Mucosa of rectum (tissue), 2 donors: Measurements from ENCODE around the gene CCDC152.
"Not testable (repeated sequence)": the region's sequence is repeated elsewhere in the genome, so short reads cannot be mapped to it uniquely, and the experiment has no call there.

Experiments used
- H3K27ac ChIP-seq, 2 donors: one replicate each; pipeline ENCODE4 v1.7.0; 2013; ENCODE audit warnings: inconsistent platforms in 2 of 2, low read depth in 2 of 2, low read length in 2 of 2
- H3K27me3 ChIP-seq, 2 donors: one replicate each; pipeline ENCODE4 v1.7.0; 2013; ENCODE audit warnings: low read length in 2 of 2; ENCODE audit not compliant: control insufficient read depth in 2 of 2, insufficient read depth in 2 of 2
- H3K36me3 ChIP-seq, 2 donors: one replicate each; pipeline ENCODE4 v1.7.0; 2013; ENCODE audit warnings: low read length in 2 of 2; ENCODE audit not compliant: control insufficient read depth in 2 of 2, insufficient read depth in 2 of 2
- H3K4me1 ChIP-seq, 2 donors: one replicate each; pipeline ENCODE4 v1.7.0; 2013; ENCODE audit warnings: low read length in 2 of 2, mild to moderate bottlenecking in 1 of 2; ENCODE audit not compliant: control insufficient read depth in 2 of 2, insufficient read depth in 2 of 2
- H3K4me3 ChIP-seq, 2 donors: one replicate each; pipeline ENCODE4 v1.7.0; 2013; ENCODE audit warnings: low read length in 2 of 2
- H3K9ac ChIP-seq, 2 donors: one replicate each; pipeline ENCODE4 v1.7.0; 2013; ENCODE audit warnings: low read length in 2 of 2, low read depth in 1 of 2, mild to moderate bottlenecking in 1 of 2
- H3K9me3 ChIP-seq, 2 donors: one replicate each; pipeline ENCODE4 v1.7.0; 2013; ENCODE audit warnings: low read length in 2 of 2; ENCODE audit not compliant: control insufficient read depth in 2 of 2
- donor health status: healthy.
- donor health status: Normal muscosa, but diverticular disease.

CCDC152 gene

GRCh38 chr5:42756606-42757601 lies at the start of gene CCDC152:
TSS of gene CCDC152 (plus strand) at chr5:42756818. CDS start at chr5:42759122, 2,304 bp downstream.
- Histone ChIP-seq H3K9me3 (no peaks in the 10 kb centered on the region), H3K4me3 (peak within 1 kb of the TSS in 1 of 2 donors; percentile 2), H3K4me1 (no peaks in the 10 kb centered on the region), H3K9ac (no peak within 1 kb of the TSS), H3K27ac (no peak within 1 kb of the TSS), H3K36me3 (no peaks in the 10 kb centered on the region), H3K27me3 (no peaks in the 10 kb centered on the region)

- H3K27me3 ChIP-seq = no peaks in the 10 kb centered on the region
- H3K27ac ChIP-seq = no peak overlapping the region
- H3K4me1 ChIP-seq = no peaks in the 10 kb centered on the region
- no peaks in the 10 kb centered on the region for H3K9me3 ChIP-seq
- H3K9ac ChIP-seq = no peak overlapping the region
- no peak overlapping the region for H3K4me3 ChIP-seq
- no peaks in the 10 kb centered on the region for H3K36me3 ChIP-seq
Measured at GRCh38 chr5:42715785-42716184, 40.8 kb upstream of the CCDC152 start.

- Histone ChIP-seq H3K9me3 (no peaks in the 10 kb centered on the region), H3K36me3 (no peaks in the 10 kb centered on the region), H3K4me1 (no peaks in the 10 kb centered on the region), H3K9ac (no peak overlapping the region), H3K4me3 (no peak overlapping the region), H3K27ac (no peak overlapping the region), H3K27me3 (no peaks in the 10 kb centered on the region)
Measured at GRCh38 chr5:42718591-42718990, 38.0 kb upstream of the CCDC152 start.

- H3K36me3 ChIP-seq = no peaks in the 10 kb centered on the region
- H3K27me3 ChIP-seq = no peaks in the 10 kb centered on the region
- H3K4me1 ChIP-seq = no peaks in the 10 kb centered on the region
- H3K9ac ChIP-seq = no peak overlapping the region
- H3K4me3 ChIP-seq = no peak overlapping the region
- no peaks in the 10 kb centered on the region for H3K9me3 ChIP-seq
- no peak overlapping the region for H3K27ac ChIP-seq
Measured at GRCh38 chr5:42719034-42719433, 37.6 kb upstream of the CCDC152 start.

GRCh38 chr5:42720251-42720650 lies 36.4 kb upstream of the CCDC152 start:
- Histone ChIP-seq H3K9ac (no peak overlapping the region), H3K36me3 (no peaks in the 10 kb centered on the region), H3K4me1 (no peaks in the 10 kb centered on the region), H3K27ac (no peak overlapping the region), H3K27me3 (no peaks in the 10 kb centered on the region), H3K4me3 (no peak overlapping the region), H3K9me3 (no peaks in the 10 kb centered on the region)

- Histone ChIP-seq H3K4me3 (no peak overlapping the region), H3K27ac (no peak overlapping the region), H3K9me3 (no peaks in the 10 kb centered on the region), H3K27me3 (no peaks in the 10 kb centered on the region), H3K4me1 (no peaks in the 10 kb centered on the region), H3K9ac (no peak overlapping the region), H3K36me3 (no peaks in the 10 kb centered on the region)
Measured at GRCh38 chr5:42721484-42721883, 35.1 kb upstream of the CCDC152 start.

GRCh38 chr5:42734531-42735058 lies 22.0 kb upstream of the CCDC152 start:
- not testable (repeated sequence) for H3K9me3 ChIP-seq, H3K4me3 ChIP-seq, H3K4me1 ChIP-seq, H3K36me3 ChIP-seq, H3K9ac ChIP-seq, H3K27ac ChIP-seq, H3K27me3 ChIP-seq

GRCh38 chr5:42740920-42741319 lies 15.7 kb upstream of the CCDC152 start:
- H3K4me3 ChIP-seq = no peak overlapping the region
- H3K9me3 ChIP-seq = no peaks in the 10 kb centered on the region
- no peak overlapping the region for H3K9ac ChIP-seq
- no peaks in the 10 kb centered on the region for H3K4me1 ChIP-seq
- no peaks in the 10 kb centered on the region for H3K27me3 ChIP-seq
- no peaks in the 10 kb centered on the region for H3K36me3 ChIP-seq
- H3K27ac ChIP-seq = no peak overlapping the region

- H3K4me3 ChIP-seq = no peak overlapping the region
- H3K36me3 ChIP-seq = no peaks in the 10 kb centered on the region
- no peaks in the 10 kb centered on the region for H3K4me1 ChIP-seq
- H3K9me3 ChIP-seq = no peaks in the 10 kb centered on the region
- no peak overlapping the region for H3K27ac ChIP-seq
- no peak overlapping the region for H3K9ac ChIP-seq
- no peaks in the 10 kb centered on the region for H3K27me3 ChIP-seq
Measured at GRCh38 chr5:42745426-42745825, 11.2 kb upstream of the CCDC152 start.

- Histone ChIP-seq H3K4me3 (no peak overlapping the region), H3K36me3 (no peaks in the 10 kb centered on the region), H3K9ac (no peak overlapping the region), H3K27me3 (no peaks in the 10 kb centered on the region), H3K9me3 (no peaks in the 10 kb centered on the region), H3K27ac (no peak overlapping the region), H3K4me1 (no peaks in the 10 kb centered on the region)
Measured at GRCh38 chr5:42745856-42746255, 10.8 kb upstream of the CCDC152 start.
